Activated B cell treated with CpG ODN at 0.5 μM for 24 hours (primary cell): Measurements from ENCODE around the gene SHISAL1. TPM values are rescaled to one million over a fixed set of nuclear protein-coding genes. Genes with fewer than 3 reads are reported as not detected.

Experiments used
- ATAC-seq: fragments of 200-7000 bp; cut with Tn5 transposase; one replicate; pipeline ENCODE4 v1.10.0; 2021; ENCODE audit warnings: low read depth, mild to moderate bottlenecking, moderate library complexity
- CTCF ChIA-PET: fragments of 350-600 bp; sonication (Branson Sonifier 250); formaldehyde crosslinking; loops from one replicate; lab custom pipeline; 2021; ENCODE audit warnings: antibody characterized with exemption; lab: Charles Lee
- POLR2A ChIA-PET: fragments of 350-600 bp; sonication (Branson Sonifier 250); formaldehyde crosslinking; loops from one replicate; lab custom pipeline; 2021; ENCODE audit warnings: antibody characterized with exemption; lab: Charles Lee
- DNase-seq: peaks from one replicate; pipeline ENCODE4 v3.0.0; 2022
- H3K27ac Mint-ChIP-seq: one replicate; pipeline ENCODE4 v1.8.0; 2020; ENCODE audit warnings: mixed read lengths
- H3K27me3 Mint-ChIP-seq: one replicate; pipeline ENCODE4 v1.8.0; 2021; ENCODE audit warnings: mixed read lengths
- H3K36me3 Mint-ChIP-seq: one replicate; pipeline ENCODE4 v1.8.0; 2021; ENCODE audit warnings: low read depth, mixed read lengths
- H3K4me1 Mint-ChIP-seq: one replicate; pipeline ENCODE4 v1.8.0; 2021; ENCODE audit warnings: mixed read lengths
- H3K4me3 Mint-ChIP-seq: one replicate; pipeline ENCODE4 v1.8.0; 2020; ENCODE audit warnings: mild to moderate bottlenecking, mixed read lengths
- H3K9me3 Mint-ChIP-seq: one replicate; pipeline ENCODE4 v1.8.0; 2020; ENCODE audit warnings: mixed read lengths
- intact Hi-C: fragments of 100-400 bp; cut with micrococcal nuclease; formaldehyde crosslinking; loops from one replicate; pipeline ENCODE4 v1.15.1; 2024
- total RNA-seq: library from RNA; stranded (reverse); gene quantifications from 2 replicates; pipeline ENCODE4 v1.2.3, GENCODE V29; 2022
- TF ChIP-seq, protein P1 (sequence below): fragments of 200-600 bp; IDR thresholded peaks from one replicate; pipeline ENCODE4 v1.8.0; 2022; ENCODE audit warnings: antibody characterized with exemption, mild to moderate bottlenecking

SHISAL1 gene
- total RNA-seq, 1 donor from 2014 or later, result not detected

DNA sequence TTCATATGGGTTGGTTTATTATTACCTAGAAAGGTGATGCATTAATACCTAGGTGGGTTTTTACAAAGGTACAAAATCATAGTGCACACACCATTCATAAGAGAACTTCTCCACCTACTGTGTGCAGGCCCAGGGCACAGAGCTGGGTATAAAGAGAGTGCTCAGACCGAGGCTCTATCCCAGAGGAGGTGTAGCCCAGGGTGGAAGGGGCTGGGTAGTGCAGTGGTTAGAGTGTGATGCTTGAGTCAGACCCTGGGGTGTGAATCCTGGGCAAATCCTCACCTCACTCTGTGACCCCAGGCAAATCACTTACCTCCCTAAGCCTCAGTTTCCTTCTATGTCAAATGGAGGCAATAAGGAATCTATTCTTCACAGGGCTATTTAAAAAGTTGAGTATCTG lies 99.8 kb downstream of the SHISAL1 start:
- intact Hi-C loops, result no loop called here
- CTCF ChIA-PET, result no interaction called here
- H3K4me1 Mint-ChIP-seq, result peaks cover 20% of the 10 kb centered on the region
- ATAC-seq (no peak), DNase-seq (no peak)
- H3K36me3 Mint-ChIP-seq, result peaks cover 14% of the 10 kb centered on the region
- H3K27ac Mint-ChIP-seq, result no peak overlapping the region
- peaks cover 4% of the 10 kb centered on the region for H3K9me3 Mint-ChIP-seq
- TF ChIP-seq, protein P1, sequence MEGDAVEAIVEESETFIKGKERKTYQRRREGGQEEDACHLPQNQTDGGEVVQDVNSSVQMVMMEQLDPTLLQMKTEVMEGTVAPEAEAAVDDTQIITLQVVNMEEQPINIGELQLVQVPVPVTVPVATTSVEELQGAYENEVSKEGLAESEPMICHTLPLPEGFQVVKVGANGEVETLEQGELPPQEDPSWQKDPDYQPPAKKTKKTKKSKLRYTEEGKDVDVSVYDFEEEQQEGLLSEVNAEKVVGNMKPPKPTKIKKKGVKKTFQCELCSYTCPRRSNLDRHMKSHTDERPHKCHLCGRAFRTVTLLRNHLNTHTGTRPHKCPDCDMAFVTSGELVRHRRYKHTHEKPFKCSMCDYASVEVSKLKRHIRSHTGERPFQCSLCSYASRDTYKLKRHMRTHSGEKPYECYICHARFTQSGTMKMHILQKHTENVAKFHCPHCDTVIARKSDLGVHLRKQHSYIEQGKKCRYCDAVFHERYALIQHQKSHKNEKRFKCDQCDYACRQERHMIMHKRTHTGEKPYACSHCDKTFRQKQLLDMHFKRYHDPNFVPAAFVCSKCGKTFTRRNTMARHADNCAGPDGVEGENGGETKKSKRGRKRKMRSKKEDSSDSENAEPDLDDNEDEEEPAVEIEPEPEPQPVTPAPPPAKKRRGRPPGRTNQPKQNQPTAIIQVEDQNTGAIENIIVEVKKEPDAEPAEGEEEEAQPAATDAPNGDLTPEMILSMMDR, result no peak
- no peak overlapping the region for H3K4me3 Mint-ChIP-seq
- POLR2A ChIA-PET, result no interaction called here
- H3K27me3 Mint-ChIP-seq, result no peaks in the 10 kb centered on the region

DNA sequence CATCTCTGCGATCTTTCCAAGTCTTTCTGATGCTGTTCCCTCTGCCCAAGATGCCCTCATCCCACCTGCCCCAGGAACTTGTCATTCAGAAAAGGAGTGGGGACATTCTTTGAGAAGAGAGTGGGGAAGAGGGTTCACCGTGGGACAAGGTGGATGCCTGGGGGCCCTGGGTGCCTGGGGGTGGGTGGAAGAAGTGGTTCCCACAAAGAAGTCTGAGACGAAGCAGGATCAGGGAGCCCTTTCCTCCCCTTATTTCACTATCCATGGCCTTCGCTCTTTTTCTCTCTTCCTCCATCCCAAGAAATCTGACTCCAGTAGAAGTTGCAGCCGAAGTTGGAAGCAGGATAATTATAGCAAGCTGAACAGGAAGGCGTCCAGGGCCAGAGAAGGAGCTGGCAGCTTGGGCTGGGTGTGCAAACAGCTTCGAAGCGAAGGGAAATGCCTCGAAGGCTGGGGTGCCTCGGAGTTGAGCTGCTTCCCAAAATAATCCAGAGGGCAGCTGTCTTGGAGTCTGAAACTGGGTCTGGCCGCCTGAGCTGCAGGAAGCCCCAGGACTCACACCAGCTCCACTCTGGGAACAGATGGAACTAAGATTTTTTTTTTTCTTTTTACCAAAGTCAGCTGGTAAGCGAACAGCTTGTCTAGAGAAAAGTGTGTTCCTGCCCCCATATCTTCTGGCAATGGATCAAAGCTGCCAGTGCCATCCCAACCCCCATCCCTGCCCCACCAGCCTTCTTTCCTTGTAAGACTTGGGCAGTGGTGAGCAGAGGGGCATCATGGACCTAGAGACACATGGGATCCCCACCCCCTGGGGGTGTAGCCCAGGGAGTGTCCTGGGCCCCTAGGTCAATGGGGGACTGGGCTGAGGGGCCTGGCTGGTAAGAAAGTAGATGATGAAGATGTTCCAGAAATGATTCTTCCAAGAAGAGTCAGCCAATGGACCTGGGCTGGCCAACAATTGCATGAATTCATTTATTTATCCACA lies 100.5 kb downstream of the SHISAL1 start:
- H3K4me1 Mint-ChIP-seq, result peaks cover 26% of the 10 kb centered on the region
- peaks cover 4% of the 10 kb centered on the region for H3K9me3 Mint-ChIP-seq
- DNase-seq (no peak), ATAC-seq (no peak)
- no peak overlapping the region for H3K27ac Mint-ChIP-seq
- TF ChIP-seq, protein P1, result no peak
- no peaks in the 10 kb centered on the region for H3K27me3 Mint-ChIP-seq
- ChIA-PET POLR2A (no interaction called here), CTCF (no interaction called here)
- H3K36me3 Mint-ChIP-seq, result peaks cover 15% of the 10 kb centered on the region
- no peak overlapping the region for H3K4me3 Mint-ChIP-seq
- intact Hi-C loops, result no loop called here

DNA sequence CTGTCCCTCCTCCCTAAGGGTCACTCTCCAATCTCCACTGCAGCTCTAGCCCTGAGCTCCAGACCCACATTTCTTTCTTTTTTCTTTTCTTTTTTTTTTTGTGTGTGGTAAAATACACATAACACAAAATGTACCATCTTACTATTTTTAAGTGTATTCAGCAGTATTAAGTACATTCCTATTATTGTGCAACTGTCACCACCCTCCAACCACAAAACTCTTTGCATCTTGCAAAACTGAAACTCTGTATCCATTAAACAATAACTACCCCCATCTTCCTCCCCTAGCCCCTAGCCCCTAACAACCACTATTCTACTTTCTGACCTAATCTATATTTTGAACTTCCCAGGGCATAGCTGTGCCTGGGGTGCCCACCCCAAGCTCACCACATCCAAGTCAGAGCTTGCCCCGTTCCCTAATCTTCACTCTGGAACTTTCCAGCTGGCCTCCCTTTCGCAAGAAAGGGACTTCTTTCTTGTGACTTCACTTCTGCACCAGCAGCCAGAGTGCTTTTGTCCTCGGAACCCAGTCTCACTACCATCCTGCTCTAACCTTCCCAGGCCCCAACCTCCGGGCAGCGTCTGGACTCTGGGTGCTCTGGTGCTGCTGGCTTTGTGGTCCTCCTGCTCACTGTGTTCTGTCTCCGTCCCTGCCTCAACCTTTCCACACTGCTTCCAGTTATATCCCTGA lies 101.3 kb downstream of the SHISAL1 start:
- H3K4me3 Mint-ChIP-seq, result no peak overlapping the region
- DNase-seq, result no peak

DNA sequence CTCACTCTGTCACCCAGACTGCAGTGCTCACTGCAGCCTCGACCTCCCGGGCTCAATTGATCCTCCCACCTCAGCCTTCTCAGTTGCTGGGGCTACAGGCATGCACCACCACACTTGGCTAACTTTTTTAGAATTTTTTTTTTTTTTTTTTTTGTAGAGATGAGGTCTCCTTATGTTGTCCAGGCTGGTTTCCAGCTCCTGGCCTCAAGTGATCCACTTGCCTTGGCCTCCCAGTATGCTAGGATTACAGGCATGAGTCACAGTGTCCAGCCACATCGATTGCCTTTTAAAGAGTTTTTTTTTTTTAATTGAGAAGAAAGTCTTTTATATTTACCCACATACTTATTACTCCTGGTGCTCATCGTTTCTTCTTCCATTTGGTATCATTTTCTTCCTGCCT lies 102.0 kb downstream of the SHISAL1 start:
- TF ChIP-seq, protein P1, result no peak
- H3K9me3 Mint-ChIP-seq, result peaks cover 4% of the 10 kb centered on the region
- ATAC-seq (no peak), DNase-seq (no peak)
- ChIA-PET CTCF (no interaction called here), POLR2A (interaction anchor here (0.5 kb wide), 1 partner anchor 19 kb away, joined by 3 read pairs; no protein-coding TSS in a partner anchor)
- H3K27ac Mint-ChIP-seq, result no peak overlapping the region
- H3K4me1 Mint-ChIP-seq, result peaks cover 33% of the 10 kb centered on the region
- intact Hi-C loops, result no loop called here
- no peak overlapping the region for H3K4me3 Mint-ChIP-seq
- H3K27me3 Mint-ChIP-seq, result no peaks in the 10 kb centered on the region
- peaks cover 23% of the 10 kb centered on the region for H3K36me3 Mint-ChIP-seq

More for the DNA sequence above, 101.3 kb downstream of the SHISAL1 start:
- Mint-ChIP-seq H3K27me3 (no peaks in the 10 kb centered on the region), H3K36me3 (peaks cover 18% of the 10 kb centered on the region), H3K4me1 (peaks cover 29% of the 10 kb centered on the region), H3K9me3 (peaks cover 4% of the 10 kb centered on the region), H3K27ac (no peak overlapping the region)
- intact Hi-C loops, result no loop called here
- POLR2A ChIA-PET, result no interaction called here
- ATAC-seq, result no peak
- TF ChIP-seq, protein P1, result no peak
- CTCF ChIA-PET, result no interaction called here

DNA sequence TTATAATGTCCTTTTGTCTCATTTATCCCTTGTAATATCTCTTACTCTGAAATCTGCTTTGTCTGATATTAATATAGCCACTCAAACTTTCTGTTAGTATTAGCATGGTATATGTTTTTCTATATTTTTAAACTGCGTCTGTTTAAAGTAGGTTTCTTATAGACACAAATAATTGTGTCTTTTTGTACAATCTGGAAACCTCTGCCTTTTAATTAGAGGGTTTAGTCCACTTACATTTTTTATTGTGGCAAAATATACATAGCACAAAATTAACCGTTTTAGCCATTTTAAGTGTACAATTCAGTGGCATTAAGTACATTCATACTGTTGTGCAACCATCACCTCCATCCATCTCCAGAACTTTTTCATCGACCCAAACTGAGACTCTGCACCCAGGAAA lies 103.4 kb downstream of the SHISAL1 start:
- intact Hi-C loops, result no loop called here
- CTCF ChIA-PET, result no interaction called here
- H3K27ac Mint-ChIP-seq, result peak overlapping the region; percentile 54
- no peaks in the 10 kb centered on the region for H3K27me3 Mint-ChIP-seq
- H3K9me3 Mint-ChIP-seq, result peaks cover 4% of the 10 kb centered on the region
- DNase-seq (no peak), ATAC-seq (no peak)
- H3K36me3 Mint-ChIP-seq, result peaks cover 30% of the 10 kb centered on the region
- H3K4me3 Mint-ChIP-seq, result no peak overlapping the region
- peaks cover 47% of the 10 kb centered on the region for H3K4me1 Mint-ChIP-seq
- TF ChIP-seq, protein P1, result no peak
- POLR2A ChIA-PET, result no interaction called here
